Transverse colon (tissue), 4 donors: ENCODE measurements around the gene LSAMP. TPM values are rescaled to one million over a fixed set of nuclear protein-coding genes. Genes with fewer than 3 reads are reported as not detected.

Experiments
- DNase-seq: peaks from one replicate; pipeline ENCODE4 v3.0.0-alpha.2; 2019
- H3K27ac ChIP-seq, 4 donors: fragments of 200-600 bp; sonication (generic); 2 replicates each; pipeline ENCODE4 v1.5.1; 2016 to 2018; ENCODE audit warnings: inconsistent platforms in 4 of 4
- H3K27me3 ChIP-seq: fragments of 200-600 bp; sonication (generic); 2 replicates; pipeline ENCODE4 v1.5.1; 2017; ENCODE audit warnings: inconsistent platforms
- H3K36me3 ChIP-seq, 4 donors: fragments of 200-600 bp; sonication (generic); 2 replicates each; pipeline ENCODE4 v1.5.1; 2017 to 2019; ENCODE audit warnings: inconsistent platforms in 4 of 4
- H3K4me1 ChIP-seq, 4 donors: fragments of 200-600 bp; sonication (generic); 2 replicates each; pipeline ENCODE4 v1.5.1; 2017 to 2020; ENCODE audit warnings: inconsistent platforms in 4 of 4
- H3K4me3 ChIP-seq, 4 donors: fragments of 200-600 bp; sonication (generic); 1 replicate in 1 of 4; 2 replicates in 3 of 4; pipeline versions ENCODE4 v1.5.1 to v1.6.1; 2017 to 2019; ENCODE audit warnings: inconsistent platforms in 4 of 4
- H3K9me3 ChIP-seq, 2 donors: fragments of 200-600 bp; sonication (generic); 2 replicates each; pipeline ENCODE4 v1.5.1; 2017 to 2019; ENCODE audit warnings: inconsistent platforms in 2 of 2
- EP300 ChIP-seq: sonication (generic); formaldehyde crosslinking; IDR thresholded peaks from one replicate; pipeline ENCODE4 v1.6.1; 2017; ENCODE audit warnings: antibody characterized with exemption, low read depth
- POLR2A ChIP-seq: fragments of 450-650 bp; IDR thresholded peaks from one replicate; pipeline ENCODE4 v1.6.1; 2016; ENCODE audit warnings: antibody characterized with exemption, mild to moderate bottlenecking, moderate library complexity
- POLR2AphosphoS5 ChIP-seq, 3 donors: sonication (generic); formaldehyde crosslinking; IDR thresholded peaks; one replicate each; pipeline ENCODE4 v1.6.1; 2016; ENCODE audit warnings: antibody characterized with exemption in 3 of 3
- WGBS, 2 donors: methylation state at CpG; one replicate each; pipeline ENCODE4 v1.1.5; 2018; ENCODE audit warnings: low coverage in 1 of 2; 5-methylcytosine and 5-hydroxymethylcytosine counted together
- in situ Hi-C, 4 donors: fragments of 200-750 bp; cut with MboI; loops; one replicate each; pipeline versions ENCODE4 v1.15.0 to v1.15.1; 2017; ENCODE audit warnings: low sequenced_read_pairs in 3 of 4, low pct_ligation_motif_present in 1 of 4, low pct_unique_long_range_greater_than_20kb in 1 of 4
- intact Hi-C: fragments of 100-400 bp; cut with DNase I; formaldehyde crosslinking; loops from one replicate; pipeline ENCODE4 v1.15.1; 2023; ENCODE audit warnings: low total_unique reads
- total RNA-seq, 4 donors: library from RNA; depleted of rRNA; stranded (reverse); fragments of >200 nt; gene quantifications; one replicate each; pipeline ENCODE4 v1.1.0, GENCODE V29; 2016
- TF ChIP-seq, protein P1 (sequence below), 5 experiments: fragments of 200-600 bp in 3 of 5; fragments of 450-650 bp in 2 of 5; sonication (generic) in 3 of 5; IDR thresholded peaks; 1 replicate in 2 of 5; 2 replicates in 3 of 5; pipeline ENCODE4 v1.5.1; 2016 to 2017; ENCODE audit warnings: antibody characterized with exemption in 5 of 5, inconsistent platforms in 3 of 5, mild to moderate bottlenecking in 2 of 5, moderate library complexity in 1 of 5

LSAMP gene
- total RNA-seq, 4 donors from 2014 or later: 3.4 to 8.2 (median 5.4) TPM

DNA sequence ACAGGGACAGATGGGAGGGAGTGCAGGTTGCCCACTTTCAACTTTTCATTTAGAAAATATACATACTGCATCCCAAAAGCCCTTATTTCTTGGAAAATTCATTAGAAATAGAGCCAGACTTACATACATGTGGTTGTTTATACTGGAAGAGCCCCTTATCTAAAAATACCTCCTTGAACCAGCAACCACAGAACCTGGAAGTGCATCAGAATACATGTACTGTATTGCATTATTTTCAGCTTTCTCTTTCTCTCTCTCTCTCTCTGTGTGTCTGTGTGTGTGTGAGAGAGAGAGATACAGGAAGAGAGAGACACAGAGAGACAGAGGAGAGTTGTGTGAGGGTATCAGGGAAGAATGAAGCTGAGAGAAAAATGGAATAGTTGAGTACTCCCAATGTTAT, 29.5 kb upstream of the LSAMP start:
- Histone ChIP-seq H3K9me3 (no peaks in the 10 kb centered on the region), H3K27me3 (no peaks in the 10 kb centered on the region), H3K36me3 (no peaks in the 10 kb centered on the region), H3K4me3 (no peak overlapping the region), H3K27ac (no peak overlapping the region), H3K4me1 (no peaks in the 10 kb centered on the region)
- intact Hi-C loops (no loop called here), in situ Hi-C loops (no loop called here)
- TF ChIP-seq EP300 (no peak), POLR2AphosphoS5 (IDR thresholded peaks at IDR 0.05) (no peak)
- no peak for DNase-seq

DNA sequence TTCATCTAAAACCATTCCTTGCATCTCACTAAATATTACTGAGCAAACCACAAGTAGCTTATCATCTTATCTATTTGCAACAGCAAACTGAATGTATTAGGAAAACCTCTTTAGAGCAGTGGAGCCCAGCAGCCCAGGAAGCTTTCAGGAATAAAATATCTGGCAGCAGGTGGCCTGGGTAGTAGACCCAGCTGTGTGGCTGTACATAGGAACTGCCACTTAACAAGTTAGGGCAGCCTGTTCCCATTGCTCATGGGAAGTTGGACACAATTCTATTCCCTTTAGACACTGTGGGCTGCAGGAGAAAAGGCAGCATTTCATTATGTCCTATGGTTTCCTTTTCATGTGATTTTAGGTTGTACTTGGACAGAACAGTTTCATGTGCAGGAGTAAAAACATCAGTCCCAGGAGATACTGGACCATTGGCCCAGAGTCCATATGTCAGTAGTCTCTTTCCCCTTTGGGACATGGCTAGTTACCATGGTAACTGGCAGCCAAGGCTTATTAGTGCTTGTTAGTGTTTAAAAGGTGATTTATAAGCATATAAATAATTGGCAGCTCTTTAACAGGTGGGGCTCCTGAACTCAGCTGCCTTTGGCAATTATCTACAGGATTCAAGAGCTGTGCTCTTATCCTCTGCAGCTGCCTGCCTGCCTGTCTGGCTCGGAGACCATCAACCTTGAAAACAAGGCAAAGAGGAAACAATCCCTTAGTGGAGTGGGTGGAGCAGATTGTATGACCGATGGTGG, 28.9 kb upstream of the LSAMP start:
- no peak for DNase-seq
- H3K36me3 ChIP-seq: no peaks in the 10 kb centered on the region
- H3K4me1 ChIP-seq: no peaks in the 10 kb centered on the region
- no peaks in the 10 kb centered on the region for H3K9me3 ChIP-seq
- TF ChIP-seq, protein P1, sequence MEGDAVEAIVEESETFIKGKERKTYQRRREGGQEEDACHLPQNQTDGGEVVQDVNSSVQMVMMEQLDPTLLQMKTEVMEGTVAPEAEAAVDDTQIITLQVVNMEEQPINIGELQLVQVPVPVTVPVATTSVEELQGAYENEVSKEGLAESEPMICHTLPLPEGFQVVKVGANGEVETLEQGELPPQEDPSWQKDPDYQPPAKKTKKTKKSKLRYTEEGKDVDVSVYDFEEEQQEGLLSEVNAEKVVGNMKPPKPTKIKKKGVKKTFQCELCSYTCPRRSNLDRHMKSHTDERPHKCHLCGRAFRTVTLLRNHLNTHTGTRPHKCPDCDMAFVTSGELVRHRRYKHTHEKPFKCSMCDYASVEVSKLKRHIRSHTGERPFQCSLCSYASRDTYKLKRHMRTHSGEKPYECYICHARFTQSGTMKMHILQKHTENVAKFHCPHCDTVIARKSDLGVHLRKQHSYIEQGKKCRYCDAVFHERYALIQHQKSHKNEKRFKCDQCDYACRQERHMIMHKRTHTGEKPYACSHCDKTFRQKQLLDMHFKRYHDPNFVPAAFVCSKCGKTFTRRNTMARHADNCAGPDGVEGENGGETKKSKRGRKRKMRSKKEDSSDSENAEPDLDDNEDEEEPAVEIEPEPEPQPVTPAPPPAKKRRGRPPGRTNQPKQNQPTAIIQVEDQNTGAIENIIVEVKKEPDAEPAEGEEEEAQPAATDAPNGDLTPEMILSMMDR (IDR thresholded peaks at IDR 0.05): no peak
- TF ChIP-seq POLR2AphosphoS5 (IDR thresholded peaks at IDR 0.05) (no peak), EP300 (no peak), POLR2A (no peak)
- no peak overlapping the region for H3K27ac ChIP-seq
- WGBS, 2 donors: 35% methylated on average over 2 of the region's 2 CpGs; no CpG with 5 or more reads in 1 of the 2 donors
- no peak overlapping the region for H3K4me3 ChIP-seq
- in situ Hi-C loops (no loop called here), intact Hi-C loops (no loop called here)
- no peaks in the 10 kb centered on the region for H3K27me3 ChIP-seq

DNA sequence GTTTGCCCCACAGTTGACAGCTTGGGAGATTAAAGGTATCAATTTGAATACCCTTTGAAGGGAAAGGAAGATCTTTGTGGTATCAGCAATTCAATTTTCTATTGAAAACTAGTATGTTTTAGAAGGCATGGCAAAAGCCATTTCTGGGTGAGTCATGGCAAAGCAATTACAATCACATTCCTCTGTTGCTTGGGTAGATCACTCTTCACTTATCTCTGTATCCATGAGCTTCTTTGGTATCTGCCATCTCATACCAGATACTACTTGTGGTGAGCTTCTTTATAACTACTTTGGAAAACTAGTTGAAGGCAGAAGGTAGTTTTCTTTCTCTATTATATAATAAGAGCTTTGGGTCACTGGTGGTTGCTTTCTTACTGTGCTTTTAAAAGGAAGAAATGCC, 28.3 kb upstream of the LSAMP start:
- Histone ChIP-seq H3K27me3 (no peaks in the 10 kb centered on the region), H3K4me3 (no peak overlapping the region), H3K9me3 (no peaks in the 10 kb centered on the region), H3K4me1 (no peaks in the 10 kb centered on the region), H3K36me3 (no peaks in the 10 kb centered on the region), H3K27ac (no peak overlapping the region)
- in situ Hi-C loops (no loop called here), intact Hi-C loops (no loop called here)
- DNase-seq: no peak
- no peak for TF ChIP-seq POLR2AphosphoS5 (IDR thresholded peaks at IDR 0.05)
- no peak for TF ChIP-seq EP300
- no peak for TF ChIP-seq POLR2A
- TF ChIP-seq, protein P1 (IDR thresholded peaks at IDR 0.05): no peak

DNA sequence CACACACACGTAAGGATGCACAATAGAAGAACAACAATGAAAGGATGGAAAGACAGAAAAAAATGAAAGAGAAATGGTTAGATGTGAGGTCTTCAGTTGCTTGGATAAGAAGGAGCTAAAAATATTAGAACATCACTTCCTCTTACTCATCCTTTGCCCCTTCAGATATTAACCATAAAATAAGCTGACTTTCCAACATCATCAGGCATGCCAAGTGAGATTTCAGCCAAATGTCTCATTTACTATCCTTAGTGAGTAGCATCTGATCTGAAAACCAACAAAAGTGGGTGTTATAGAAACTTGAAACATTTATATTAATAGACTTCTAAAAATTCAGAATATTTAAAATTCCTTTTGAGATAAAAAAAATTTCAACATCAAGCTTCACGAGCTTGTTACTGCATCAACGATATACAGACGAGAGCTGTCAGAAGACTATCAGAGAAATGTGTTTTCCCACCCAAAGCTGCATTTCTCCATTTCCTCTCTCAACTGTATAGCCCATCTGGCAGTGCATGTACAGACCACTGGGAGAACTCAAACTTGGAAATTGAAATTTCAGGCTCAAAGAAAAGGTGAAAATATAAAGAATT, 25.4 kb upstream of the LSAMP start:
- intact Hi-C loops (no loop called here), in situ Hi-C loops (no loop called here)
- no peak overlapping the region for H3K4me3 ChIP-seq
- no peak for DNase-seq
- H3K4me1 ChIP-seq: no peaks in the 10 kb centered on the region
- H3K27ac ChIP-seq: no peak overlapping the region
- no peak for TF ChIP-seq POLR2AphosphoS5 (IDR thresholded peaks at IDR 0.05)
- no peak for TF ChIP-seq EP300
- TF ChIP-seq POLR2A: no peak
- TF ChIP-seq, protein P1 (IDR thresholded peaks at IDR 0.05): no peak
- no peaks in the 10 kb centered on the region for H3K9me3 ChIP-seq
- no peaks in the 10 kb centered on the region for H3K36me3 ChIP-seq
- WGBS, 2 donors: 74% methylated on average over 3 to 4 of the region's 4 CpGs
- no peaks in the 10 kb centered on the region for H3K27me3 ChIP-seq
